Measurements from ENCODE around the gene BAIAP2. TPM values are rescaled to one million over a fixed set of nuclear protein-coding genes. Genes with fewer than 3 reads are reported as not detected.
"Not testable (repeated sequence)": the region's sequence is repeated elsewhere in the genome, so short reads cannot be mapped to it uniquely, and the experiment has no call there.

The BAIAP2 gene
- total and polyA plus RNA-seq, 5 experiments from 2014 or later: 2.2 to 11.7 (median 6.9) TPM

- no peaks in the 10 kb centered on the region for H3K36me3 Mint-ChIP-seq
- H3K27me3 Mint-ChIP-seq: peaks cover 0 to 15% (median 9%) of the 10 kb centered on the region in 5 donors
- POLR2A ChIA-PET: interaction anchor here (1.0 to 1.9 kb wide), 2 partner anchors 9 to 10 kb away, joined by 3 to 6 read pairs; no protein-coding TSS in a partner anchor
- no peaks in the 10 kb centered on the region for H3K9me3 Mint-ChIP-seq
- peaks cover 7 to 11% (median 8%) of the 10 kb centered on the region in 4 donors for H3K4me1 Mint-ChIP-seq
- DNase-seq (peak in 2 of 10 donors; percentile 39 to 61), ATAC-seq (peak in 1 of 2 donors; percentile 57)
- H3K27ac Mint-ChIP-seq: peak overlapping the region in 1 of 10 donors; percentile 45
- peak overlapping the region in 1 of 10 donors; percentile 7 for H3K4me3 Mint-ChIP-seq
Observed at GRCh38 chr17:81027591-81028505, 7.1 kb upstream of the BAIAP2 start.

- Mint-ChIP-seq H3K27ac (no peak overlapping the region), H3K4me1 (peaks cover 8 to 12% (median 11%) of the 10 kb centered on the region in 4 donors), H3K4me3 (no peak overlapping the region), H3K9me3 (no peaks in the 10 kb centered on the region), H3K36me3 (no peaks in the 10 kb centered on the region), H3K27me3 (peaks cover 0 to 15% (median 9%) of the 10 kb centered on the region in 5 donors)
- POLR2A ChIA-PET: interaction anchor here (1.0 to 1.9 kb wide), 2 partner anchors 8 to 11 kb away, joined by 3 to 6 read pairs; no protein-coding TSS in a partner anchor
- ATAC-seq (no peak), DNase-seq (peak in 1 of 10 donors; percentile 46)
Observed at GRCh38 chr17:81028506-81028858, 6.5 kb upstream of the BAIAP2 start.

GRCh38 chr17:81029859-81030258 is 5.1 kb upstream of the BAIAP2 start:
- Mint-ChIP-seq H3K4me3 (no peak overlapping the region), H3K27me3 (peaks cover 0 to 15% (median 9%) of the 10 kb centered on the region in 5 donors), H3K9me3 (no peaks in the 10 kb centered on the region), H3K4me1 (peaks cover 8 to 15% (median 13%) of the 10 kb centered on the region in 4 donors), H3K36me3 (no peaks in the 10 kb centered on the region), H3K27ac (no peak overlapping the region)
- POLR2A ChIA-PET: no interaction called here
- no peak for ATAC-seq
- no peak for DNase-seq

- ATAC-seq, H3K4me3 Mint-ChIP-seq, POLR2A ChIA-PET, DNase-seq, H3K36me3 Mint-ChIP-seq, H3K9me3 Mint-ChIP-seq: not testable (repeated sequence)
- Mint-ChIP-seq H3K4me1 (peaks cover 8 to 15% (median 13%) of the 10 kb centered on the region in 4 donors), H3K27ac (peak overlapping the region in 1 of 10 donors; percentile 57), H3K27me3 (peaks cover 0 to 15% (median 9%) of the 10 kb centered on the region in 5 donors)
Observed at GRCh38 chr17:81030312-81030711, 4.6 kb upstream of the BAIAP2 start.

- no peaks in the 10 kb centered on the region for H3K9me3 Mint-ChIP-seq
- H3K4me1 Mint-ChIP-seq: peaks cover 10 to 18% (median 15%) of the 10 kb centered on the region in 4 donors
- ATAC-seq: no peak
- no peak overlapping the region for H3K4me3 Mint-ChIP-seq
- DNase-seq: peak in 1 of 10 donors; percentile 58
- no peaks in the 10 kb centered on the region for H3K36me3 Mint-ChIP-seq
- peak overlapping the region in 1 of 10 donors; percentile 57 for H3K27ac Mint-ChIP-seq
- POLR2A ChIA-PET: no interaction called here
- H3K27me3 Mint-ChIP-seq: peaks cover 0 to 14% (median 10%) of the 10 kb centered on the region in 5 donors
Observed at GRCh38 chr17:81030741-81031565, 4.0 kb upstream of the BAIAP2 start.

- Mint-ChIP-seq H3K27me3 (peaks cover 0 to 12% (median 5%) of the 10 kb centered on the region in 5 donors), H3K4me3 (peak overlapping the region in 3 of 10 donors; percentile 7 to 57 (median 54)), H3K4me1 (peaks cover 12 to 27% (median 19%) of the 10 kb centered on the region in 4 donors), H3K27ac (no peak overlapping the region), H3K36me3 (no peaks in the 10 kb centered on the region), H3K9me3 (no peaks in the 10 kb centered on the region)
- ATAC-seq (no peak), DNase-seq (peak in 1 of 10 donors; percentile 59)
- POLR2A ChIA-PET: interaction anchor here (0.9 to 1.9 kb wide), 2 partner anchors 8 to 12 kb away, joined by 3 to 7 read pairs; no protein-coding TSS in a partner anchor
Observed at GRCh38 chr17:81031566-81032550, 3.1 kb upstream of the BAIAP2 start.

GRCh38 chr17:81032641-81033480 is 2.1 kb upstream of the BAIAP2 start:
- ATAC-seq (no peak), DNase-seq (no peak)
- no peaks in the 10 kb centered on the region for H3K9me3 Mint-ChIP-seq
- H3K36me3 Mint-ChIP-seq: no peaks in the 10 kb centered on the region
- POLR2A ChIA-PET: interaction anchor here (0.6 to 1.9 kb wide), 4 partner anchors 9 to 42 kb away, joined by 3 to 7 read pairs (median 4); partner anchors contain the start of gene CHMP6
- H3K27me3 Mint-ChIP-seq: peaks cover 0 to 7% (median 0%) of the 10 kb centered on the region in 5 donors
- peak overlapping the region in 3 of 10 donors; percentile 52 to 61 (median 56) for H3K27ac Mint-ChIP-seq
- H3K4me3 Mint-ChIP-seq: peak overlapping the region; percentile 61 to 87 (median 81)
- peaks cover 12 to 33% (median 21%) of the 10 kb centered on the region in 4 donors for H3K4me1 Mint-ChIP-seq

GRCh38 chr17:81033535-81034167 is 1.3 kb upstream of the BAIAP2 start:
- H3K36me3 Mint-ChIP-seq: no peaks in the 10 kb centered on the region
- peaks cover 12 to 33% (median 21%) of the 10 kb centered on the region in 4 donors for H3K4me1 Mint-ChIP-seq
- DNase-seq: no peak
- H3K9me3 Mint-ChIP-seq: no peaks in the 10 kb centered on the region
- no peak for ATAC-seq
- H3K4me3 Mint-ChIP-seq: peak overlapping the region; percentile 76 to 87 (median 82)
- peaks cover 0 to 7% (median 0%) of the 10 kb centered on the region in 5 donors for H3K27me3 Mint-ChIP-seq
- H3K27ac Mint-ChIP-seq: peak overlapping the region in 8 of 10 donors; percentile 52 to 89 (median 76)
- POLR2A ChIA-PET: interaction anchor here (0.6 to 1.9 kb wide), 7 partner anchors 8 to 42 kb away, joined by 3 to 7 read pairs (median 3); partner anchors contain the start of gene CHMP6

GRCh38 chr17:81034168-81034777 is 678 bp upstream of the BAIAP2 start:
- Mint-ChIP-seq H3K9me3 (no peaks in the 10 kb centered on the region), H3K27me3 (peaks cover 0 to 4% (median 0%) of the 10 kb centered on the region in 5 donors), H3K4me3 (peak overlapping the region; percentile 76 to 96 (median 83)), H3K4me1 (peaks cover 13 to 29% (median 21%) of the 10 kb centered on the region in 4 donors), H3K36me3 (no peaks in the 10 kb centered on the region), H3K27ac (peak overlapping the region in 6 of 10 donors; percentile 70 to 89 (median 80))
- no peak for ATAC-seq
- POLR2A ChIA-PET: interaction anchor here (0.6 to 1.9 kb wide), 6 partner anchors 9 to 43 kb away, joined by 3 to 7 read pairs (median 4); partner anchors contain the start of gene CHMP6
- peak in 1 of 10 donors; percentile 20 for DNase-seq

All from naive thymus-derived CD8-positive, alpha-beta T cell (primary cell).